Astrocyte (in vitro differentiated cells and primary cell): ENCODE measurements around the gene NUP54. TPM values are rescaled to one million over a fixed set of nuclear protein-coding genes. Genes with fewer than 3 reads are reported as not detected.

Source experiments
- DNase-seq: peaks from one replicate; pipeline ENCODE4 v3.0.0-alpha.2; 2010; ENCODE audit warnings: low read depth
- FAIRE-seq: peaks from 2 replicates; lab custom pipeline; 2011; peaks lifted over from hg19 to GRCh38; lab: Jason Lieb, UNC
- H2AFZ ChIP-seq: 2 replicates; pipeline ENCODE4 v1.6.0; 2012; ENCODE audit warnings: low read depth, low read length, inconsistent platforms
- H3K27ac ChIP-seq: 2 replicates; pipeline ENCODE4 v1.5.1; 2011; ENCODE audit warnings: low read depth, low read length, inconsistent platforms
- H3K27me3 ChIP-seq: 2 replicates; pipeline ENCODE4 v1.6.0; 2011; ENCODE audit warnings: low read length, inconsistent platforms; ENCODE audit not compliant: insufficient read depth
- H3K36me3 ChIP-seq: 2 replicates; pipeline ENCODE4 v1.5.1; 2011; ENCODE audit warnings: low read length, inconsistent platforms; ENCODE audit not compliant: insufficient read depth
- H3K4me1 ChIP-seq: 2 replicates; pipeline ENCODE4 v1.5.1; 2011; ENCODE audit warnings: low read length, inconsistent platforms; ENCODE audit not compliant: insufficient read depth
- H3K4me2 ChIP-seq: 2 replicates; pipeline ENCODE4 v1.6.0; 2012; ENCODE audit warnings: low read length, inconsistent platforms
- H3K4me3 ChIP-seq: 2 replicates; pipeline ENCODE4 v1.5.1; 2011; ENCODE audit warnings: low read depth, mild to moderate bottlenecking, low read length, inconsistent platforms; ENCODE audit not compliant: insufficient read depth
- H3K79me2 ChIP-seq: 2 replicates; pipeline ENCODE4 v1.6.0; 2012; ENCODE audit warnings: mild to moderate bottlenecking, low read length, inconsistent platforms; ENCODE audit not compliant: insufficient read depth
- H3K9ac ChIP-seq: 2 replicates; pipeline ENCODE4 v1.6.0; 2012; ENCODE audit warnings: mild to moderate bottlenecking, low read length, inconsistent platforms
- H3K9me3 ChIP-seq: 2 replicates; pipeline ENCODE4 v1.5.1; 2012; ENCODE audit warnings: low read depth, mild to moderate bottlenecking, low read length, inconsistent platforms; ENCODE audit not compliant: insufficient read depth
- H4K20me1 ChIP-seq: 2 replicates; pipeline ENCODE4 v1.6.0; 2012; ENCODE audit warnings: low read length, inconsistent platforms; ENCODE audit not compliant: insufficient read depth
- H3K27ac Mint-ChIP-seq: one replicate; pipeline ENCODE4 v1.8.0; 2021; ENCODE audit warnings: mild to moderate bottlenecking, mixed read lengths; ENCODE audit not compliant: unreplicated experiment
- H3K27me3 Mint-ChIP-seq: one replicate; pipeline ENCODE4 v1.8.0; 2021; ENCODE audit warnings: low read depth, mixed read lengths; ENCODE audit not compliant: unreplicated experiment
- H3K36me3 Mint-ChIP-seq: one replicate; pipeline ENCODE4 v1.8.0; 2021; ENCODE audit warnings: low read depth, mixed read lengths; ENCODE audit not compliant: unreplicated experiment
- H3K4me1 Mint-ChIP-seq: one replicate; pipeline ENCODE4 v1.8.0; 2021; ENCODE audit warnings: low read depth, mixed read lengths; ENCODE audit not compliant: unreplicated experiment
- H3K4me3 Mint-ChIP-seq: one replicate; pipeline ENCODE4 v1.8.0; 2021; ENCODE audit warnings: mild to moderate bottlenecking, moderate library complexity, mixed read lengths; ENCODE audit not compliant: unreplicated experiment
- H3K9me3 Mint-ChIP-seq: one replicate; pipeline ENCODE4 v1.8.0; 2021; ENCODE audit warnings: mild to moderate bottlenecking, mixed read lengths; ENCODE audit not compliant: unreplicated experiment
- EZH2 ChIP-seq: IDR thresholded peaks from 2 replicates; pipeline ENCODE4 v1.6.1; 2012; ENCODE audit warnings: mild to moderate bottlenecking, low read length, inconsistent platforms; ENCODE audit not compliant: insufficient read depth
- total RNA-seq: library from RNA; stranded (reverse); gene quantifications from 2 replicates; pipeline ENCODE4 v1.2.1, GENCODE V29; 2021
- TF ChIP-seq, protein P1 (sequence below): IDR thresholded peaks from 2 replicates; pipeline ENCODE4 v1.5.1; 2011; ENCODE audit warnings: low read depth, mild to moderate bottlenecking, inconsistent platforms, low read length, moderate library complexity; ENCODE audit not compliant: insufficient read depth

The NUP54 gene
- total RNA-seq, 1 donor from 2014 or later = 34.2 TPM

DNA sequence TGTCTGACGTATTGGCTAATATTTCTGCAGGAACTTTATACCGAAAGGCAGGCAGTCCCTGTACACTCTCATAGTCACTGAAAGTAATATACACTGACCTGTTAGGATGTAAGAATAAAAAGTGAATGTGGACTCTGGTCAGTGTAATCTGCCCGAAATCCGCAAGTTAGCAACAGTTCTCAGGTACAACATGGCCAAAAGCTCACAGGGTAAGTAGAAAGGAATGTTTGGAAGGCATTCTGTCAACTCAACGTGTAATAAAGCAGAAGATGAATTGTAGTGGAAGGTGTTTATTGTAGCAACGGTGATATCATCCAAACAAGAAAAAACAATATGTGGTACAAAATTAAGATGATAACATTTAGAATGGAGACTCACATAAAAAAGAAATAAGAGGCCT, 26.0 kb upstream of the NUP54 start:
- Mint-ChIP-seq H3K36me3 (no peaks in the 10 kb centered on the region), H3K27ac (no peak overlapping the region), H3K4me1 (no peaks in the 10 kb centered on the region), H3K9me3 (no peaks in the 10 kb centered on the region), H3K4me3 (no peak overlapping the region), H3K27me3 (no peaks in the 10 kb centered on the region)
- Histone ChIP-seq H2AFZ (no peak overlapping the region), H3K27me3 (no peaks in the 10 kb centered on the region), H3K9me3 (no peaks in the 10 kb centered on the region), H3K4me1 (no peaks in the 10 kb centered on the region), H3K36me3 (peaks cover 26% of the 10 kb centered on the region), H4K20me1 (no peaks in the 10 kb centered on the region), H3K27ac (no peak overlapping the region), H3K79me2 (no peaks in the 10 kb centered on the region), H3K4me3 (no peak overlapping the region), H3K4me2 (no peak overlapping the region), H3K9ac (no peak overlapping the region)
- FAIRE-seq (no peak), DNase-seq (no peak)
- TF ChIP-seq, protein P1, sequence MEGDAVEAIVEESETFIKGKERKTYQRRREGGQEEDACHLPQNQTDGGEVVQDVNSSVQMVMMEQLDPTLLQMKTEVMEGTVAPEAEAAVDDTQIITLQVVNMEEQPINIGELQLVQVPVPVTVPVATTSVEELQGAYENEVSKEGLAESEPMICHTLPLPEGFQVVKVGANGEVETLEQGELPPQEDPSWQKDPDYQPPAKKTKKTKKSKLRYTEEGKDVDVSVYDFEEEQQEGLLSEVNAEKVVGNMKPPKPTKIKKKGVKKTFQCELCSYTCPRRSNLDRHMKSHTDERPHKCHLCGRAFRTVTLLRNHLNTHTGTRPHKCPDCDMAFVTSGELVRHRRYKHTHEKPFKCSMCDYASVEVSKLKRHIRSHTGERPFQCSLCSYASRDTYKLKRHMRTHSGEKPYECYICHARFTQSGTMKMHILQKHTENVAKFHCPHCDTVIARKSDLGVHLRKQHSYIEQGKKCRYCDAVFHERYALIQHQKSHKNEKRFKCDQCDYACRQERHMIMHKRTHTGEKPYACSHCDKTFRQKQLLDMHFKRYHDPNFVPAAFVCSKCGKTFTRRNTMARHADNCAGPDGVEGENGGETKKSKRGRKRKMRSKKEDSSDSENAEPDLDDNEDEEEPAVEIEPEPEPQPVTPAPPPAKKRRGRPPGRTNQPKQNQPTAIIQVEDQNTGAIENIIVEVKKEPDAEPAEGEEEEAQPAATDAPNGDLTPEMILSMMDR = no peak
- TF ChIP-seq EZH2 = no peak

DNA sequence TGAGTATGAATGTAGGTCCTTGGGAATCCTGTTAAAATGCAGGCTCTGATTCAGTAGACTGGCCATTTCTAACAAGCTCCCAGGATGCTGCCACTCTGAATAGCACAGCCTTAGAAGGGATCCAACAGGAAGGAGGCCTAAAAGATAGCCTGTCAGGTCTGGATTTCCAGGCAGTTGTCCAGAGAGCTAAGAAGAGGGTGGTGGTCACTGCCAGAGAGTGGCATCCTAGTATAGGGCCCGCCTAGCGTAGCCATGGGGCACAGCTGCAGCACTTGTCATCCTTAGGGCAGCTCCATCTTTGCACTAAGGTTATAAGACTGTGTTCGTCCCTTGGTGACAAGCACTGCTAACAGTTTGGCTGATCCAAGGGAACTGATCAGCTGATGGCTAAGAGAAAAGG, 20.5 kb upstream of the NUP54 start:
- Mint-ChIP-seq H3K9me3 (no peaks in the 10 kb centered on the region), H3K27ac (no peak overlapping the region), H3K4me3 (no peak overlapping the region), H3K4me1 (no peaks in the 10 kb centered on the region), H3K27me3 (no peaks in the 10 kb centered on the region), H3K36me3 (peaks cover 19% of the 10 kb centered on the region)
- H3K79me2 ChIP-seq = no peaks in the 10 kb centered on the region
- no peaks in the 10 kb centered on the region for H3K27me3 ChIP-seq
- no peak for DNase-seq
- H2AFZ ChIP-seq = no peak overlapping the region
- TF ChIP-seq EZH2 = no peak
- TF ChIP-seq, protein P1 = no peak
- H3K4me3 ChIP-seq = no peak overlapping the region
- no peak overlapping the region for H3K9ac ChIP-seq
- peaks cover 25% of the 10 kb centered on the region for H3K36me3 ChIP-seq
- H3K4me2 ChIP-seq = no peak overlapping the region
- H3K9me3 ChIP-seq = no peaks in the 10 kb centered on the region
- no peaks in the 10 kb centered on the region for H4K20me1 ChIP-seq
- no peaks in the 10 kb centered on the region for H3K4me1 ChIP-seq
- no peak for FAIRE-seq
- H3K27ac ChIP-seq = no peak overlapping the region

DNA sequence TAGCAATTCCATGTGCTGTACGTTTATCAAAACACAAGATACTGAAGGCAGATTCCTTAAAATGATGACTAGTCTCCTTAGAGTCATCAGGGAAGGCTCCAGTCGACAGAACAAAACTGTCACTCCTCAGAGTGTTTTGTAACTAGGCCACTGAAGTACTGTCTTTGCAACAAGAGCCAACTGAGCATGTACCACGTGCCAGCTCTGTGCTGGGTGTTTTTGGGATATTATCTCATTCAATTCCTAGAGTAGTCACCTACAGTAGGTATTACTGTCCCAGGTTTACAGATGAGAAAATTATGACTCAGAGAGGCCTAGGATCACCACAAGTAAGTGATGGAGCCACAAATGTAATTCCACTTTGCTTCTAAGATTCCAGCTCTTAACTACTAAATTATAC, 18.3 kb upstream of the NUP54 start:
- no peaks in the 10 kb centered on the region for H3K4me1 ChIP-seq
- Mint-ChIP-seq H3K4me3 (no peak overlapping the region), H3K27ac (no peak overlapping the region), H3K9me3 (no peaks in the 10 kb centered on the region), H3K27me3 (no peaks in the 10 kb centered on the region), H3K4me1 (no peaks in the 10 kb centered on the region), H3K36me3 (peaks cover 28% of the 10 kb centered on the region)
- H2AFZ ChIP-seq = no peak overlapping the region
- no peaks in the 10 kb centered on the region for H3K79me2 ChIP-seq
- FAIRE-seq (no peak), DNase-seq (no peak)
- H4K20me1 ChIP-seq = no peaks in the 10 kb centered on the region
- H3K4me3 ChIP-seq = no peak overlapping the region
- H3K9me3 ChIP-seq = no peaks in the 10 kb centered on the region
- H3K36me3 ChIP-seq = peaks cover 29% of the 10 kb centered on the region
- H3K4me2 ChIP-seq = no peak overlapping the region
- no peak overlapping the region for H3K9ac ChIP-seq
- no peak overlapping the region for H3K27ac ChIP-seq
- no peaks in the 10 kb centered on the region for H3K27me3 ChIP-seq
- TF ChIP-seq, protein P1 = no peak
- TF ChIP-seq EZH2 = no peak
